Endothelial cell of umbilical vein (primary cell): ENCODE data around the gene RELT. TPM values are rescaled to one million over a fixed set of nuclear protein-coding genes. Genes with fewer than 3 reads are reported as not detected.

Source experiments
- BruUV-seq: library from RNA; stranded (reverse); fragments of 400-500 nt; replicated peaks from 2 replicates; lab custom pipeline; 2021; lab: Mats Ljungman, UMichigan
- CTCF ChIA-PET: fragments of 300-600, 350-600 bp; sonication (Branson Sonifier 250); formaldehyde crosslinking; loops from one replicate; lab custom pipeline; 2021; ENCODE audit warnings: antibody characterized with exemption, inconsistent platforms; lab: Charles Lee
- POLR2A ChIA-PET: fragments of 300-600, 350-600 bp; sonication (Branson Sonifier 250); formaldehyde crosslinking; loops from one replicate; lab custom pipeline; 2021; ENCODE audit warnings: antibody characterized with exemption, inconsistent platforms; lab: Charles Lee
- DNase-seq: peaks from one replicate; pipeline ENCODE4 v3.0.0-alpha.2; 2011; ENCODE audit warnings: low read depth, low spot score
- FAIRE-seq: peaks from 2 replicates; lab custom pipeline; 2011; peaks lifted over from hg19 to GRCh38; lab: Jason Lieb, UNC
- H2AFZ ChIP-seq: 2 replicates; pipeline ENCODE4 v1.6.0; 2012; ENCODE audit warnings: low read depth, low read length, control low read depth, inconsistent platforms
- H3K27ac ChIP-seq: 2 replicates; pipeline ENCODE4 v1.5.1; 2011; ENCODE audit warnings: low read depth, mild to moderate bottlenecking, control low read depth, low read length, moderate library complexity; ENCODE audit not compliant: insufficient read depth
- H3K27me3 ChIP-seq, 2 experiments: 2 replicates each; pipeline versions ENCODE4 v1.6.0 to v1.6.1; 2011; ENCODE audit warnings: low read length in 2 of 2, mixed read lengths in 1 of 2; ENCODE audit not compliant: control insufficient read depth in 2 of 2, insufficient read depth in 2 of 2
- H3K36me3 ChIP-seq, 2 experiments: 2 replicates in 1 of 2; 3 replicates in 1 of 2; pipeline ENCODE4 v1.5.1; 2011; ENCODE audit warnings: low read length in 2 of 2, mild to moderate bottlenecking in 1 of 2, moderate library complexity in 1 of 2; ENCODE audit not compliant: control insufficient read depth in 2 of 2, insufficient read depth in 2 of 2; ENCODE audit errors: extremely low read depth in 1 of 2
- H3K4me1 ChIP-seq: 3 replicates; pipeline ENCODE4 v1.5.1; 2011; ENCODE audit warnings: mild to moderate bottlenecking, low read length; ENCODE audit not compliant: control insufficient read depth, insufficient read depth; ENCODE audit errors: extremely low read depth
- H3K4me2 ChIP-seq: 2 replicates; pipeline ENCODE4 v1.6.1; 2011; ENCODE audit warnings: low read length, control low read depth, mixed read lengths; ENCODE audit not compliant: insufficient read depth
- H3K4me3 ChIP-seq, 3 experiments: fragments of 200-600 bp in 1 of 3; sonication (generic), shearing (Covaris generic) in 1 of 3; replicated peaks in 1 of 3; 2 replicates each; pipeline ENCODE4 v1.5.1; 2011 to 2016; ENCODE audit warnings: control low read depth in 3 of 3, low read length in 3 of 3, mild to moderate bottlenecking in 2 of 3, inconsistent platforms in 1 of 3, low read depth in 1 of 3, moderate library complexity in 1 of 3; ENCODE audit not compliant: insufficient read depth in 1 of 3
- H3K79me2 ChIP-seq: 2 replicates; pipeline ENCODE4 v1.6.0; 2012; ENCODE audit warnings: low read length, inconsistent platforms; ENCODE audit not compliant: control insufficient read depth, insufficient read depth
- H3K9ac ChIP-seq: replicated peaks from 2 replicates; pipeline ENCODE3; 2011; ENCODE audit warnings: low read length, control low read depth; ENCODE audit not compliant: insufficient read depth; ENCODE audit errors: extremely low read depth
- H3K9me1 ChIP-seq: replicated peaks from 3 replicates; pipeline ENCODE4 v1.6.0; 2011; ENCODE audit warnings: mild to moderate bottlenecking, low read length; ENCODE audit not compliant: control insufficient read depth, insufficient read depth; ENCODE audit errors: extremely low read depth
- H3K9me3 ChIP-seq: replicated peaks from 2 replicates; pipeline ENCODE4 v1.5.1; 2012; ENCODE audit warnings: low read length, inconsistent platforms; ENCODE audit not compliant: control insufficient read depth, insufficient read depth
- H4K20me1 ChIP-seq: replicated peaks from 2 replicates; pipeline ENCODE3; 2011; ENCODE audit warnings: mild to moderate bottlenecking, low read length; ENCODE audit not compliant: control insufficient read depth, insufficient read depth; ENCODE audit errors: extremely low read depth
- CTCF ChIP-seq, 2 donors: IDR thresholded peaks; 1 replicate in 1 of 2; 2 replicates in 1 of 2; pipeline ENCODE4 v1.5.1; 2011; ENCODE audit warnings: low read length in 2 of 2, mild to moderate bottlenecking in 2 of 2, moderate library complexity in 2 of 2, control low read depth in 1 of 2, inconsistent platforms in 1 of 2, low read depth in 1 of 2; ENCODE audit not compliant: insufficient read depth in 1 of 2; ENCODE audit errors: extremely low read depth in 1 of 2
- JUN ChIP-seq: IDR thresholded peaks from 2 replicates; pipeline ENCODE4 v1.6.1; 2011; ENCODE audit warnings: borderline replicate concordance, low read depth; ENCODE audit not compliant: insufficient read length, insufficient read depth
- MAX ChIP-seq: IDR thresholded peaks from 2 replicates; pipeline ENCODE4 v1.6.1; 2011; ENCODE audit not compliant: insufficient read depth, insufficient read length
- MYC ChIP-seq: IDR thresholded peaks from one replicate; pipeline ENCODE4 v1.6.1; 2011; ENCODE audit warnings: mild to moderate bottlenecking, low read depth, low read length
- dilution Hi-C: fragments of 300-500 bp; cut with MboI; formaldehyde crosslinking; loops from one replicate; pipeline ENCODE4 v1.15.0; 2019; ENCODE audit warnings: low sequenced_read_pairs; ENCODE audit not compliant: extremely low pct_ligation_motif_present
- intact Hi-C: fragments of 100-400 bp; cut with micrococcal nuclease; formaldehyde crosslinking; loops from one replicate; pipeline ENCODE4 v1.10.0; 2022
- polyA plus RNA-seq, 4 experiments: library from polyadenylated mRNA; depleted of rRNA in 3 of 4; stranded (reverse) in 3 of 4; unstranded in 1 of 4; fragments of >200 nt; gene quantifications; 2 replicates each; pipeline versions ENCODE4 v1.2.1 to v1.2.3, GENCODE V29; 2011 to 2012; ENCODE audit warnings: missing spikeins in 1 of 4
- total RNA-seq: library from RNA; stranded (reverse); gene quantifications from 2 replicates; pipeline ENCODE4 v1.2.3, GENCODE V29; 2021

The RELT gene
- total and polyA plus RNA-seq, 2 donors (not counting 3 experiments of a cell fraction or from before 2014, with no cell fraction given): 6.7 to 13.1 TPM

- H3K36me3 ChIP-seq: peaks cover 2 to 4% of the 10 kb centered on the region in 2 experiments
- FAIRE-seq: no peak
- ChIA-PET CTCF (interaction anchor here (0.6 to 6.4 kb wide), 5 partner anchors 10 to 527 kb away, joined by 3 to 89 read pairs (median 8); no protein-coding TSS in a partner anchor), POLR2A (no interaction called here)
- intact Hi-C loops (loop anchor here (1.0 to 10.0 kb wide), 3 partner anchors 221 to 528 kb away; no protein-coding TSS in a partner anchor), dilution Hi-C loops (no loop called here)
- no peaks in the 10 kb centered on the region for H3K27me3 ChIP-seq
- peak; percentile 53 for DNase-seq
- H2AFZ ChIP-seq: no peak overlapping the region
- no peak overlapping the region for H3K4me3 ChIP-seq
- H3K27ac ChIP-seq: no peak overlapping the region
- no peaks in the 10 kb centered on the region for H3K79me2 ChIP-seq
- H3K9me3 ChIP-seq: no peaks in the 10 kb centered on the region
- TF ChIP-seq MAX (no peak), CTCF (IDR thresholded peaks at IDR 0.05; ENCODE audit: extremely low read depth in 1 of 2, insufficient read depth in 1 of 2, low read depth in 1 of 2, low read length in 2 of 2) (peak; percentile 44 to 68), JUN (no peak), MYC (no peak)
- H3K4me1 ChIP-seq: peaks cover 4% of the 10 kb centered on the region
- no peaks in the 10 kb centered on the region for H4K20me1 ChIP-seq
- H3K9me1 ChIP-seq: no peaks in the 10 kb centered on the region
- no peak overlapping the region for H3K9ac ChIP-seq
- no peak overlapping the region for H3K4me2 ChIP-seq
- TSS peak; percentile 3 for BruUV-seq
Observed at GRCh38 chr11:73404048-73404447, 27.8 kb downstream of the RELT start.
